ENCODE results near the gene ZCCHC4. TPM values are rescaled to one million over a fixed set of nuclear protein-coding genes. Genes with fewer than 3 reads are reported as not detected.

ZCCHC4 gene
- polyA plus RNA-seq, 1 of the 3 experiments (the other 2 are of a cell fraction) = 4.8 TPM

DNA sequence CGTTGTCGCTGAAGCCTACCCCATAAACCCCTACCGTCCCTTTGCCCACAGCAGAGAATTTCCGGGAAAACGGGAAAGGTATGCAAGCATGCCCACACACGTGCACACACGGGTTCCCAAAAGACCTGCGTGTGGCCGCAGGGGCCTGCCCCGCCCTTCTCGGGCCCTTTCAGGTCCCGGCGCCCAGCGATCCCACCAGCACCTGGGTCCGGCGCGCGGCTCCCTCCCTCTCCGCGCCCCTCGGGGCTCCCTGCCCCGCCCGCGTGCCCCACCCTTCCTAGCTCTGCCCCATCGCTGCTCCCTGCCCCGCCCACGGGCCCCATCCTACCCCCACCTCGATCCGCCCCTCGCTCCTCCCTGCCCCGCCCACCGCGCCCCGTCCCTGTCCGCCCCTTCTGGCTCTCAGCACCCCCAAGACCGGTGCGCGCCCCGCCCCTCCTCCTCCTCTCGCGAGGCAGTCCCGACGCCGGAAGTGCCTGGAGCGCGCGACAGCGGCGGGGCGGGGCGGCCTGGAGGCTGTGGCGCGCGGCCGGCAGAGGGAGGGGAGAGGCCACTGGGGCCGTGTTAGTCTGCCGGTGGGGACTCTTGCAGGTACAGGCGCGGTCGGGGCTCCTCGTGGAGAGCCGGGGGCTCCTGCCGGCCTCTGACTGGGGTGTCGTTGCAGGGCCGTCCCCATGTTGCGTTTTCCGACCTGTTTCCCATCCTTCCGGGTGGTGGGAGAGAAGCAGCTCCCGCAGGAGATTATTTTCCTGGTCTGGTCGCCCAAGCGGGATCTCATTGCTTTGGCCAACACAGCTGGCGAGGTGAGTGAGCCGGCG lies 64.4 kb downstream of the ZCCHC4 start, which contains the start of gene ANAPC4 (continued):
- 0 out of 2 replicates have a peak, but pooled peaks have one; percentile 9 for TF ChIP-seq REST (IDR thresholded peaks at IDR 0.05; ENCODE audit: low read depth, low read length)
- TF ChIP-seq ELF1 (IDR thresholded peaks at IDR 0.05) = peak; percentile 67
- TF ChIP-seq, protein P1, sequence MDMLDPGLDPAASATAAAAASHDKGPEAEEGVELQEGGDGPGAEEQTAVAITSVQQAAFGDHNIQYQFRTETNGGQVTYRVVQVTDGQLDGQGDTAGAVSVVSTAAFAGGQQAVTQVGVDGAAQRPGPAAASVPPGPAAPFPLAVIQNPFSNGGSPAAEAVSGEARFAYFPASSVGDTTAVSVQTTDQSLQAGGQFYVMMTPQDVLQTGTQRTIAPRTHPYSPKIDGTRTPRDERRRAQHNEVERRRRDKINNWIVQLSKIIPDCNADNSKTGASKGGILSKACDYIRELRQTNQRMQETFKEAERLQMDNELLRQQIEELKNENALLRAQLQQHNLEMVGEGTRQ (IDR thresholded peaks at IDR 0.05; ENCODE audit: borderline replicate concordance, low read depth, low read length) = no peak

DNA sequence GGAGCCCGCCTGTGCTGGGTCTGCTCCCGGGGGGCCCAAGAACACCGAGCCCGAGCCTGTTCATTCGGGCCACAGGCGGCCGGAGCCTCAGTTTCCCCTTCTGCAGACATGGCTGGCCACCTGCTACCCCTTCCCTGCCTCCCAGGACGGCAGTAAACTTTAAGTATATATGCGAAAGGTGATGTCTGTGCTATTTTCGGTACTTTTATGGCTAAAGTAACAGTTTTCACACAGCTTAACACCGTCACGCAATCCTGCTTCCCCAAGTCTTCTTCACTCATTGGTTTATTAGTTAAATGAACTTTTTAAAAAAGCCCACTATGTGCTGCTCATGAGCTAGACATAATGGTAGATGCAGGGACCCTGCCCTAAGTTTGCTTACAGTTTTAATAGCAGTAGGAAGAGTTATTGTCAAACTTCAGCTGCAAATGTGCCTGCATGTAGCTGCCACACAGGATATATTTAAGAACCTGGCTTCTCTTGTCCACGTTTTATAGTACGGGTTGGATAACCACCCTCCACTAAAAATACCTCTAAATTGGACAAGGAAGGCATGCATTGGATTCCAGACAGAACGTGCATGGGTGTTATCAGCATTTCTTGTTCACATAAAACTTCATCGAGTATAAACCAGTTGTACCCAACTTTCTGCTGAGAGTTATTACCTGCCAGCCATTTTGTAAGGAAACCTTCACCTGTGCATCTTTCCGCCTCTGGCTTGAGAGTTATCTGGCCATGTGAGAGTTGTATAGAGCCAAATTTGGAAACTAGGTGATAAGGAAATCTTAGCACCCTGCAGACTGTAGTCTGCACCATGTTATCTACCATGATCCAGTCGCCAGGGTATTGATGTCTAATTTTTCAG lies 65.2 kb downstream of the ZCCHC4 start:
- CTCF ChIA-PET = interaction anchor here (0.7 to 2.3 kb wide), 4 partner anchors 10 to 1050 kb away, joined by 3 to 14 read pairs (median 6); partner anchors contain the start of gene ZCCHC4
- no peaks in the 10 kb centered on the region for H3K27me3 ChIP-seq (ENCODE audit: insufficient read depth)
- DNase-seq = no peak
- POLR2A ChIA-PET = interaction anchor here (1.5 kb wide), 1 partner anchor 65 kb away, joined by 9 read pairs; the partner anchor contains the start of gene ZCCHC4
- H3K9me3 ChIP-seq = no peaks in the 10 kb centered on the region
- H4K20me1 ChIP-seq (ENCODE audit: insufficient read depth) = no peaks in the 10 kb centered on the region
- peaks cover 30% of the 10 kb centered on the region for H3K79me2 ChIP-seq (ENCODE audit: insufficient read depth)
- H3K4me2 ChIP-seq = peak overlapping the region; percentile 77
- peaks cover 13 to 15% of the 10 kb centered on the region in 2 experiments for H3K36me3 ChIP-seq (replicated peaks in 1 of 2; ENCODE audit: control insufficient read depth in 1 of 2, insufficient read depth in 2 of 2, low read length in 1 of 2)
- H2AFZ ChIP-seq (ENCODE audit: low read depth) = peak overlapping the region; percentile 52
- peaks cover 0 to 15% of the 10 kb centered on the region in 2 experiments; a peak in 2 of 4 replicates for H3K4me1 ChIP-seq (ENCODE audit: control insufficient read depth in 1 of 2, insufficient read depth in 2 of 2, low read depth in 1 of 2, low read length in 1 of 2)
- peak overlapping the region; percentile 71 to 95 for H3K4me3 ChIP-seq (ENCODE audit: low read depth in 2 of 2, low read length in 1 of 2)
- peaks cover 17% of the 10 kb centered on the region for H3F3A ChIP-seq (replicated peaks; ENCODE audit: insufficient read depth)
- TF ChIP-seq ELF1 (IDR thresholded peaks at IDR 0.05) (no peak), YY1 (IDR thresholded peaks at IDR 0.05; ENCODE audit: low read depth) (no peak), GABPA (IDR thresholded peaks at IDR 0.05; ENCODE audit: low read depth) (no peak), FOSL2 (IDR thresholded peaks at IDR 0.05; ENCODE audit: borderline replicate concordance, low read depth) (no peak), TAF1 (IDR thresholded peaks at IDR 0.05; ENCODE audit: borderline replicate concordance, low read depth, low read length) (no peak), SIN3A (IDR thresholded peaks at IDR 0.05; ENCODE audit: borderline replicate concordance, low read depth, low read length) (no peak), PBX3 (IDR thresholded peaks at IDR 0.05) (no peak), RFX5 (IDR thresholded peaks at IDR 0.05; ENCODE audit: low read length) (no peak), RXRA (IDR thresholded peaks at IDR 0.05; ENCODE audit: borderline replicate concordance, low read depth) (no peak), FOXJ3 (CRISPR knock-in tag; IDR thresholded peaks at IDR 0.05) (no peak)
- TF ChIP-seq, protein P2, sequence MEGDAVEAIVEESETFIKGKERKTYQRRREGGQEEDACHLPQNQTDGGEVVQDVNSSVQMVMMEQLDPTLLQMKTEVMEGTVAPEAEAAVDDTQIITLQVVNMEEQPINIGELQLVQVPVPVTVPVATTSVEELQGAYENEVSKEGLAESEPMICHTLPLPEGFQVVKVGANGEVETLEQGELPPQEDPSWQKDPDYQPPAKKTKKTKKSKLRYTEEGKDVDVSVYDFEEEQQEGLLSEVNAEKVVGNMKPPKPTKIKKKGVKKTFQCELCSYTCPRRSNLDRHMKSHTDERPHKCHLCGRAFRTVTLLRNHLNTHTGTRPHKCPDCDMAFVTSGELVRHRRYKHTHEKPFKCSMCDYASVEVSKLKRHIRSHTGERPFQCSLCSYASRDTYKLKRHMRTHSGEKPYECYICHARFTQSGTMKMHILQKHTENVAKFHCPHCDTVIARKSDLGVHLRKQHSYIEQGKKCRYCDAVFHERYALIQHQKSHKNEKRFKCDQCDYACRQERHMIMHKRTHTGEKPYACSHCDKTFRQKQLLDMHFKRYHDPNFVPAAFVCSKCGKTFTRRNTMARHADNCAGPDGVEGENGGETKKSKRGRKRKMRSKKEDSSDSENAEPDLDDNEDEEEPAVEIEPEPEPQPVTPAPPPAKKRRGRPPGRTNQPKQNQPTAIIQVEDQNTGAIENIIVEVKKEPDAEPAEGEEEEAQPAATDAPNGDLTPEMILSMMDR (IDR thresholded peaks at IDR 0.05) = no peak
- H3K27ac ChIP-seq (ENCODE audit: low read depth in 2 of 2, low read length in 1 of 2) = peak overlapping the region in 1 of 2 experiments; percentile 80; a peak in 2 of 4 replicates
- no peaks in the 10 kb centered on the region for H3K9me2 ChIP-seq
- WGBS (ENCODE audit: low lambda C conversion rate) = 41% methylated on average over 11 of the region's 18 CpGs
- H3K9ac ChIP-seq = peak overlapping the region; percentile 67
